ENCODE measurements around the gene EVL.

Gene EVL

DNA sequence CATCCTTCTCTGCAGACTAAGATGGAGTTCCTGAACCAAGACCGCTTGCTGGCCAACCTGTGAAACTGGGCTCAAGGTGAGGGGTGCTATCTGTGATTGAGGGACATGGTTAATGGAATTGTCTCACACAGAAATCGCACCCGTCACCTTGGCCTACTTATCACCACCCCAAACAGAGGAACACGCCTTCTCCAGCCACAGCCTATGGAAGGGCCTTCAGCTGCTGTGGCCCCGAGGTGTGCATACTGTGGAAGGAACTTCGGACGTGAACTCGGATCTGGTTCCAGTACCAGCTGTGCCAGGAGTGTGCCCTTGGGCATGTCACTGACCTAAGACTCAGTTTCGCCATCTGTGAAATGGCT is 44.4 kb downstream of the EVL start:
- DNase-seq (ENCODE audit: low read depth) = no peak

DNA sequence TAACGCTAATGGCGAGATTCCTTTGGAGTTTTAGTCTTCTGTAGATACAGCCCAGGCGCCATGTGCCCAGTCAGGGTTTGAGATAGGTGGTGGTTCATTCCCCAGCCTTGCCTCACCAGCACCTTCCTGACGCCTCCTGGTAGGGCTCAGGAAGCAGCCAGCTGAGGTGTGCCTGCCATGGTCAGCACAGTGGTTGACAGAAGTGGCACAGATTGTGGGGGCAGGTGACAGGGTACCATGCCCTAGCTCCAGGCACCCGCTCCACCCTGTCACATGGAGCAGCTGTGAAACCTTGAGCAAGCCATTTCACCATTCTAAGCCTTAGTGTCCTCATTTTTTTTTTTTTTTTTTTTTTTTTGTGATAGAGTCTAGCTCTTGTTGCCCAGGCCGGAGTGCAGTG is 45.6 kb downstream of the EVL start:
- DNase-seq (ENCODE audit: low read depth) = no peak

DNA sequence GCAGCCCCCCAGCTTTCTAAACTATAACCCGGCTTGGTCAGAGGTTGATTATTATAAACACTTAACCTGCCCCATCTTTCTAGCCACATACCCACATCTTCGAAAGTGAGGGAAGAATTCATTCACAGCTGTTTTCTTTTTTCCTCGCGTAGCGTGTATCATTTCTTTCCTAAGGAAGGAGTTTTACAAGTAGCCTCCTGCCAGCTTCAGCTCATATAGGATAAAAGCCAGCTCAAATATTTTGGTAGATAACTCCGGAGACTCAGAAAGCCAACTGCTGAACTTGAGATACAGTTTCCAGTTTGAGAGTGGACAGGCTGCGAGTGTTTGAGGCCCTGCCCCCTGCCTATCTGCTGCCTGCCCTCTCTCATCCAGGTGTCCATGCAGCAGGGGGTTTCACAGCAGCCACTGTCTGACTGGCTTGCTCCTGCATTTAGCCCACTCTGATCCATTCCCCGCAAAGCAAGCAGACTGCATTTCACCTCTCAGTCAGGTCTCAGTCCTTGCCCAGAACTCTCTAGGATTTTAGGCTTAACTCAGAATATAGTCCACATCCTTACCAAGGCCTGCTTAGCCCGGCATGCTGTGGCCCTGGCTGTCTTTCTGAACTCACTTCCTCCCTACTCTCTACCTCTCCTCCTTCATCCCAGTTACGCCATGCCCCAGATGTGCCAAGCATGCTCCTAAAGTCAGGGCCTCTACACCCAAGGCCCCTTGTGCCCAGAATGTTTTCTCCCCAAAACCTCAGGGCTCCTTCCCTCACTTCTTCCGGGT is 46.9 kb downstream of the EVL start:
- no peak for DNase-seq (ENCODE audit: low read depth)

DNA sequence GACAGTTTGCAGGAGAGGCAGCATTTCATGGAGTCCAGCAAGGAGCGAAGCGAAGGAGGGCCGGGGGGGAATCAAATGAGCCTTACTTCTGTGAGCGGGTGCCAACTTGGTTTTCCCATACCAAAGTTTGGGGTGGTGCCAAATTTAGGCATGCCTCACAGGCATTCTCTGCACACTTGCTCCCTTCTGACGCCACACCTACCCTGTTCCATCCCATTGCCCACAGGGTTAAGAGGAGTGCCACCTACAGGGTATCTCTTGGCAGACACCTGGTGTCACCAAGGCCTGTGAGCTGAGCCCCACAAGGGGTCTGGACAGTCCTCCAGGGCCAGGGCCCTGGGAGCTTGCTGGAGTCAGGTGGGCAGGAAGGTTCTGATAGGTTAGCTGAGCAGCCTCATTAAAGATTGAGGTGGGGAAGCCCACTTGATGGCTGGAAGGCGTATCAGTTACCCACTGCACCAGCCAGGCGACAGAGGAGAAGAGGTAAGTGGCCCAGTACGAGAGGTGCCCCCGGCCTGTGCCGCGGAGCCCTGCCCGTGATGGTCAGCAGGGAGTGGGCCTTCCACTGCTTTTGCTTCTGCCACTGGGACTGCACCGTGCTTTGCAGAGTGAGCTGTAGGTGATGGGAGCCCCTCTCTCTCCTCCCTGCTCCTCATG is 49.0 kb downstream of the EVL start:
- no peak for DNase-seq (ENCODE audit: low read depth)

DNA sequence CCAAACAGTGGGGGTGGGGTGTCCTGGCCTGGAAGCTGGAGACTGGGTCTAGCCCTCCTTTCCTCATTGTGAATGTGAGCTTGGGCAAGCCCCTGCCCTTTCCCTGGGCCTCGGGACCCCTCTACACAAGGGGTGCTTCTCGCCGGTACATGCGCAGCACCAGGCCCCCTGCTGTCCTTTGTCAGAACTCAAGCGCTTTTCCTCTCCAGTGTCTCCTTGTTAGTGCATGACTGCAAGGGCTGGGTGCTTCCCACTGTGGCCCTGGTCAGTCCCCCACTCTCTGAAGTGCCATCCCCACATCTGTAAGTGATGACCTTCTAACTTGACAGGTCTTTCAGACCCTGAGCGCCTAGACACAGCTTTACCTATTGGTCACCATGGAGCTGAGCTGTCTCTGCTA is 50.0 kb downstream of the EVL start:
- no peak for DNase-seq (ENCODE audit: low read depth)

DNA sequence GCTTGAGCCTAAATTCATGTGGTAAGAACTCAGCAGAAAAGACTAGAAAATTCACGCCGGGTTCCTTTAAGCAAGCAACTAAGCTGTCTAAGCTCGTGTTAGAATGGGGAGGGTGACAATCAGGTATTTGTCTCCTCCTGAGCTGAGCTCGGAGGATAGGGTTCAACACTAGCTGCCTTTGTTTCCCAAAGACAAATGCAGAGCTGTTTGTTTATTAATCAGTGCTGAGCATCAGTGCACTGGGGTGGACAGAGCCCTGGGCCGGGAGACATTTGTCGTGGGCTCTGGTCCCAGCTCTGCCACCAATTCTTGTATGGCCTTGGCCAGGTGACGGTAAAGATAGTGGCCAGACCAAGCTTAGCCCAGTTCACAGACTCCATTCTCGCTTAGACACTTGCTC is 50.5 kb downstream of the EVL start:
- no peak for DNase-seq (ENCODE audit: low read depth)

DNA sequence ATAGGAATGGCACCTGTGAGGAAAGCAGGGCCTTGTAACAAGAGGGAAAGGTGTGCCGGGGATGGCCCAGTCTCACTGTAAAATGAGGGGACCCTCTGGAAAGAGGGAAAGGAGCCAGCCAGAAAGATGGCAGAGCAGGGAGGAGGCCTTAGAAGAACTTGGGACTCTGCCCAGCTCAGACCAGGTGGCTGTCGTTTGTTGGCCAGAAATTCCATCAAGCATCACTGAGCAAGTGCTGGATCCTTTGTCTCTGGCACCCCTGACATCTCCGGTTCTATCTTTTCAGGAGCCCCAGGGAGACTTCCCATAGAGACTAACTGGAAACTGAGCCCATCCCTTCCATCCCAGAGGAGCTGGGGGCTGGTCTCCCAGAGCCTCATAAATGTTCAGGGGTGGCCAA is 50.9 kb downstream of the EVL start:
- no peak for DNase-seq (ENCODE audit: low read depth)

DNA sequence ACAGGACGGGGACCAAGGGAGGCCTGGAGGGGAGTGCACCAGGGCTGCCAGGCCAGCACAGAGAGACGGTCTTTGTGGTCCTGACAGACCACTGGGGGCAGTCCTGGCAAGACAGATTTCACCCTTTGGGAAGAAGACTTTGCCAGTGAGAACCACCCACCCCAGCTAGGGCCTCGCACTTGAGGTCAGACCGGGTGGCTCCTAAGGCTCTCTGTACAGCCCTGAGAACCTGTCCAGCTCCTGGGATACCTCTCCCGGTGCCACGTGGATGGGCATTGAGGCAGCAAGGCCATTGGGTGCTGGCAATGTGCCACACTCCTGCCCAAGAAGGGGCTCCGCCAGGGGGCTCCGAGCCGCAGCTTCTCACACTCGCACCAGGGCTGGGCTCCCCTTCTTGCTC is 51.8 kb downstream of the EVL start:
- no peak for DNase-seq (ENCODE audit: low read depth)

DNA sequence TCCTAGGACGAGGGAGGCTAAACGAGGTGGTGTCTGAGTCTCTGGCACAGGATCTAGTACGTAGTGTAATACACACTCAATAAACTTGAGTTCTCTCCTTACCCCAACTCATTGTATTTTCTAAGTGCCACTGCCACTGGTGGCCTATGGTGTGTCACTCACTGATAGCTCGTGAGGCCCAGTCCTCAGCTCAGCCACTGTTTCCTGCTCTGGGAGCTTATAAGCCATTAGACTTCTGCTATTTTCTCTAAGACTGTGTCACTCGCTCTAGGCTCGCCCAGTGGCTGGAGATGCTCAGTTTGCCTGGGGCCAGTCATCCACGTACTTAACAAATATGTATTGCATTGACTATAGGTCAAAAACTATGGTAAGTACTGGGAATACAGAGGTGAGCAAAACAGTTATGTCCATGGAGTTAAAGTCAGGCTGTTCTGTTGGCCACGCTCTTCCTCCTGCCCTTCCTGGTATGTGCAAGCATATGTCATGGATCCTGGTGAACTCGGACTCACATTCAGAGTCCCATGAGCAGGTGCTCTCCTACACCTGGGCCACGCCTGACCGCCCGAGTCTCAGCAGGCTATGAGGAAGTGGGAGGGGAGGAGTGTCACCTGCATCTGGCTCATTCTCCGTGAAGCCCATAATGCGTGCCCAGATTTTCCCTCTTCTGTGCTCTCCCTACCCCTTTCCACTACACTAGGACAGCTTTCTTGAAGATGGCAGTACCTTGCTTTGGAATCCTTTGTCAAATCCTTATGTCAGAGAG is 52.6 kb downstream of the EVL start:
- no peak for DNase-seq (ENCODE audit: low read depth)

DNA sequence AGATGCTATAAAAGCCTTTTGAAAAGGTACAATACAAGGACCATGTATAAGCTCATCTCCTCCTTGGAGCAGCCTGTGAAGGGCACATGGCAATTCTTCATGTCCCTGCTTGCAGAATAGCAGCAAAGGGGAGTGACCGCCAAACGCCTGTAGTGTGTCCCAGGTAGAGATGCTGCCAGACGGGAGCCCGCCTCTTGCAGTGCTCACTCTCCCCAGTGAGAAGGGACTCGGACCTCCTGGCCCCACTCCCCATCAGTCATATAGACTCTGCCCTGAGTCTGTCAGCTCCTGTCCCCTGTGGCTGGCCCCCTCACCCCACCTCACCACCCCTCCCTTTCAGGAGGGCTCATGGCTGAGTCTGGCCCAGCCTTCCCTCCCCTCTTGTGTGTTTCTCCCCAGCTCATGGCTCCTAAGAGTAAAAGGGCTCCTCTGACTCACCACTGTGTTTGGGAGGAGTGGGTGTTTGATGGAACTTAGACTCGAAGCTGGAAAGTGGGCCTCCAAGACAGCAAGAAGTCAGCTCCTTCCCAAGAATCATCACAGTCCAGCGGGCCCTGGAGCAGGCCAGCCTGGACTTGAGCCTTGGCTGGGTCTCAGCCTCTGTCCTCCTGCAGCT is 53.3 kb downstream of the EVL start:
- no peak for DNase-seq (ENCODE audit: low read depth)

DNA sequence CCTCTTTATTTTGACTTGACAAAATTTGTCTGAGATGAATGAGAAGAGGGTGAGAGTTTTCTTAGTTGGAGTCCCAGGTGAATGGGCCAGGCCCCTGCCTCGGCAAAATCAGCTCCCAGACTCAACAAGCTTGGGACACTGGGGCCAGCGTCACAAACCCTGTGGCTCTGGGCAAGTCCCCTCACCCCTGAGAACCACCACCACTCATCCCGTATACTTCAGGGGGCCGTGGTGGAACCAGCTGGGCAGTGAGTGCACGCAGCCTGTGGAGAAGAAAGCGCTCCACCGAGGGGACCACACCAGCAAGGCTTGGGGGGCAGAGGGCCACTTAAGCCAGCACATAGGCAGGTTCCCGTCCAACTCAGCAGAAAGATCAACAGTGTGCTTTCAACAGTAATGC is 54.0 kb downstream of the EVL start:
- no peak for DNase-seq (ENCODE audit: low read depth)

DNA sequence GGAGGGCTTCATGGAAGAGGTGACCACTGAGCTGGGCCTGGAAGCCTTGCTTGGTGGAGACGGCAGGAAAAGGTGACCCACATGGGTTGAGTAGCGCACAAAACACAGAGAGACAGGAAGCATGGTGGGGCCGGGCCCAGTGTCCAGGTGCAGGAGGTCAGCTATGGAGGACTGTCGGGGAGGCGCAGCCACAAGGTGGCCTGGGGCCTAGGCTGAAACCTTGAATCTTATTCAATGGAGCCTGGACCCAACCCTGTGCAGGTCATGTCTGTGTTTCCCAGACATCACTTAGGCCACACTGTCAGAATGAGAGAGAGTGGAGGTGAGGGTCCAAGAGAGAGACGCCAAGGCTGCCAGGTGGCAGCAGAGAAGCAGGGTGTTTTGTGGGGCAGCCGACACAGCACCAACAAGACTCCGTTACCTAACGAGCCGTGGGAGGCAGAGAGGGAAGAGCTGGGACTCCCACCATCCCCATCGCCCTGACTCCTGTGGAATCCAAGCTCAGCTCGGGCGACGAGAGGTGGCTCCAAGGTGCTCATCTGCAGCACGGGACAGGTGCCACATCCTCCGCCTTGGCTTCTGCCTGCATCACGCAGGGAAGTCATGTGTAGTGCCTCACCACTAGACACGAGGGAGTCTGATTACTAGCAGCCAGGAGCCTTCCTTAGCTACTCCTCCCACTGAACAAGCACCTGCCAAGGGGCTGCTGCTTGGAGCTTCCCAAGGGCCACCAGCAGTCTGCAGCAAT is 55.5 kb downstream of the EVL start:
- DNase-seq (ENCODE audit: low read depth) = no peak

DNA sequence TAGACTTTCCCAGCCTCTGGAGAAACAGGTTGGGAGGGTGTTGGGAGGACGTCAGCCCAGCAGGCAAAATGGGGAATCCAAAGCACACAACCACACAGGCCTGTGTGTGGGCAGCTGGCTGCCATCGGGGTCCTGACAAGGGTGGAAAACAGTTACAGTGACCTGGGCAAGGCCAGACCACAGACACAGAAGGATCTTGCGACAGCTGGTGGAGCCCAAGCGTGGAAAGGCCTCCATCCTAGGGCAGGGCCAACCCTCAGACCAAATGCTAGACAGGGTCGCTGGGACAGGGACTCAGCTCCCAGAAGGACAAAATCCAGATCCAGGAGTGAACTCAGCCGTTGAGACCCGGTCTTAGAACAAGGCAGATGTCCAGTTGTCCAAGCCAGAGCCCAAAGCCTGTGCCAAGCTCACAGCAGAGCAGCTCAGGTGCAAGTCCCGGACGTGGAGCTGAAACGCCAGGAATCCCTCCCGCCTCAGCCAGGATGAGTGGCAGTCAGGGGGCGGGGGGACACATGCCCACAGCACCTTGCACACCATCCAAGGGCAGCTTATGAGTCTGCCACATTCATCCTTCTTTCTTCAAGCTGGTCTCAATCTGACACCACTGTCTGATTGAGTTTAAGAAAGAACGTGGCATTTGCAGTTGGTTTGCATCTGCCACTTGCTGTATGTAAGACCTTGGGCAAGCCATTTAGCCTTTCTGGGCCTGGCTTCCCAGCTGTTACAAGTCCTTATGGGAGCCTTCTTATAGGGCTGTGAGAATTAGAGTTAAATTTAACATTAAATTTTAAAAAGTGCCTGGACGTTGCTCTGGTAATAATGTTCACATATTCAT is 56.6 kb downstream of the EVL start:
- no peak for DNase-seq (ENCODE audit: low read depth)

DNA sequence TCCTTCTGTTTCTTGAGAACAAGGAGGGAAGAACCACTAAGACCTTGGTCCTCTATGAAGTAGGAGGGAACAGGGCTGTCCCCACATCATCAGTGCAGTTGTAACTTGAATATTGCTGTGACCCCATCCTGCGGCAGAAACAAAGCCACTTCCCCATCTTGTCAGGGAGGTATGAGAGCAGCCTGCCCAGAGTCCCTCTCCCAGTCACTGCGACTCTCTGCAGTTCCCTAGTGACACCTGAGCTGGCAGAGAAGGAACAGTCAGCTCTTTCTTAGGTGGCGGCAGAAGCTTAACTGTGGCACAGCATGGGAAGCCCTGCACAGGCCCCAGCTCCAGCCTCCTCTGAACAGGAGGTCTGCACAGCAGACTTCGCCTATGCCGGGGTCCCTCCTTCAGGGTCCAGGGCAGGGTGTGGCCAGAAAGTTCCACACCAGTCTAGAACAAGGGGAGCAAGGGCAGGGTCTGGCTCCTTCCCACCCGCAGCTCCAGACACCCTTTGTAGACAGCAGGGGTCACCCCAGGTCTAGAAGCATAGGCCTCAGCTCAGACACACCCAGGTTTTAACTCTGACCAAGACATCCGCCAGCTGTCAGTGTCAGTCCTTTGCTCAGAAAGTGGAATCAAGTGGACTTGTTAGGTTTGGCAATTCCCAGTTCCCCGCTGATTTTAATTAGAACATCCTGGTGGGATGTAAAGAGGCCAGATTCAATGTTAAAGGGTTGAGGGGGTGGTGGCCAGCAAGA is 57.4 kb downstream of the EVL start:
- no peak for DNase-seq (ENCODE audit: low read depth)

DNA sequence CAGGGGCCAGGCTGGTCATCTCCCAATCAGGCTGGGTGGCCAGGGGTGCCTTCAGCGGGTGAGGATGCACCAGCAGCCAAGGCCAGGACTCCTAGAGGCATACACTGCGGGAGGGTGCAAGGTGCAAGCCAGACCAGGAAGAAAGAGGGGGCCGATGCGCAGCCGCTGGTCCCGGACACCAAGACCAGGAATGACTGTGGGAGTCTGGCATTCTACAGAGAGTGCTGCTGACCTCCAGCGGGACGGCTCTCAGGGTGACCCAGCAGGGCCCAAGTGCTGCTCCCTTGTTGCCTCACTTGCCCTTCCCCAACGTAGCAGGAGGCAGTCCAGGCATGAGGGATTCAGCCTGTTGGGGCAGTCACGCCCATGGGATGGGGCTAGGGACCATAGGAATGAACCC is 58.4 kb downstream of the EVL start:
- no peak for DNase-seq (ENCODE audit: low read depth)

DNA sequence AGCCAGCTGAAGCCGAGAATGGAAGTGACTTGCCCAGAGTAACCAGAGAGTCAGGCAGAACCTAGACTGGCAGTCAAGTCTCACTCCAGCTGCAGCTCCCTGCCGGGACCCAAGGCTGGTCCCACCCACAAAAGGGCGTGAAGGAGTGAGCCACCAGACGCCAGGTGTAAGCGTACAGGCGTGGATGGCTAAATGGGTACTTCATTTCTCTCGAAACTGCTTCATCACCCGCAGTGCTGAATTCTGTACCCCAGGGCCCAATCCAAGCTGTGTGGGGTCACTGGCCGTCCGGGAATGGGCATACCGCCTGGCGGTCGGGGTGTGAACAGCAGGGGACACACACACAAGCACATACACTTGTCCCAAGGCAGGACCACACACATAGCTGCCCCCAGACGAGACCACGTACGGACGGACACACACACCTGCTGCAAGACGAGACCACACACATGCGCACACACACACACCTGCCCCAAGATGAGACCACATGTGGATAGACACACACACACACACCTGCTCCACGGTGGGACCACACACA is 59.4 kb downstream of the EVL start:
- no peak for DNase-seq (ENCODE audit: low read depth)

DNA sequence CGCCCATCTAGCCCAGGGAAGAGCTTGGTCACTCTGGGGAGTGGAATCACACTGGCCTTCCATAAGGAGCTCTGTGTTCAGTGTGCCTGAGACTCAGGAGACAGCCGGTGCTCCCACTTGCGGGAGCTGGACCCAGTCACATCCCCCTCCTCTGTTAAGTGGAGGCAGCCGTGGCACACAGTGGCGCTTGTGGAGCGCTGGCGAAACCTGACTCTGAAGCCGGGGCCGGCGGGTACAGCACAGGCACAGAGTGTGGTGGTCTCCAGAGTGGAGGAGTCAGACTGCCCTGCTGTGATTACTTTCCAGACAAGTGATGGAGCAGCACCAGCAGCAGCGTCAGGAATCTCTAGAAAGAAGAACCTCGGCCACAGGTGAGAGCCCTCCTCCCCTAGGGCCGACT is 61.2 kb downstream of the EVL start:
- no peak for DNase-seq (ENCODE audit: low read depth)

DNA sequence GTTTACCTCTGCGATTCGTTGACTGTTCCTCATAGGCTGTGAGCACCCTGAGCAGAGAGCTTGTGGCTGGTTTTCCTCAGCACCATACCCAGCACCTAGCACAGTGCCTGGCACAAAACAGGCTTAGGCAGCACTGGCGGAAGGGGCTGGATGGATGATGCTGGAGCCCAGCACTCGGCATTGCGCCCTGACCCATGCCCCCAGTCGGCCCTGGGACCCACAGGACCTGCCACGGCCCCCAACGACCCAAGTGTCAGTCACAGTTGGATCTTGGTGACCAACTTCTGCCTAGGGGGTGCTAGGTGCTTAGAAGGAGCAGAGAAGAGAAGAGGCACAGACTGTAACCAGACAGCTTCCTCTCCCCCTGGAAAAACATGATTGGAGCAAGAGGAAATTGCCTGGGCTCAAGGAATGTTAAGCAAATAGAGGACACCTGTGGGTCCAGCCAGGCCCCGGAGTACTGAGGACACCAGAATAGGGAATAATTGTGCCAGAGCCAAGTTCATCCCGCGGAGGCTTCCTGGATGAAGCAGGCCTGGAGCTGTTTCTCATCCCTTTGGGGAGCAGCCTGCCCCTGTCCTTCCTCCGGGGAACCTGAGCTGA is 62.7 kb downstream of the EVL start:
- no peak for DNase-seq (ENCODE audit: low read depth)

DNA sequence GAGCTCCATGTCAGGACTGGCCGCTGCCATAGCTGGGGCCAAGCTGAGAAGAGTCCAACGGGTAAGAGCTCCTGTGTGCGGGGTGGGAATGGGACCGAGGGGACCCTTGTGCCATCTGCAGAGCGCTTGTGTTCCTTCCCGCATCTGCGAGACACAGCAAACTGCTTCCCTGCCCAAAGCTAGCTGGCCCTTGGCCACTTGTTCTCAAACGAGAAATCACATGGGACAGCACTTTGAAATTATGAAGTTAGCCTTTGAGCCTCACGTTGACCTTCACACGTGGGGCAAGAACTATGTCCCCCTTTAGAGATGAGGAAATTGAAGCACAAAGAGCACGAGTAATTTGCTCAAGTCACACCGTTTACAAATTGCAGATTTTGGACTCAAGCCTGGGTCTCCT is 63.5 kb downstream of the EVL start:
- DNase-seq (ENCODE audit: low read depth) = no peak

DNA sequence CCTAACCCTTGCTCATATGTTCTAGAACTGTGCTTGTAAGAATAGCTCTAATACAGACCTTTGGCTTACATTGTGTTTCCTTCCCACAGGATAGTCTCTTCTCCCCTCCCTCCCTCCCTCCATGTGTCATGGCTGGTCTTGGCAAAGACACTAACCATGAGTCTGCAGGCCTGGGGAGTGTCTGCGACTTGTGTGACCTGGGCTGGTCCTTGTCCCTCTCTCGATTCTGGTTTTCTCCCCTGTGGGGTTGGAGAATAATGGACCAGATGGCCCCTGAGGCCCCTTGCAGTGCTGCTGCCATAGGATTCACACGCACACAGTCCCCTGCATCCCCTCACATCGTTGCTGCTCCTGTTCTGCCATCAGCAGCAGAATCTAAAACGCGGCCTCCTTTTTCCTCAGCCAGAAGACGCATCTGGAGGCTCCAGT is 64.0 kb downstream of the EVL start:
- DNase-seq (ENCODE audit: low read depth) = no peak
